ENCODE measurements around the gene ALDH6A1.
A peak's percentile ranks its signal among the peaks of the same experiment; 100 is the strongest.

Gene ALDH6A1

GRCh38 chr14:74083784-74084276 is 423 bp downstream of the ALDH6A1 start:
- Histone ChIP-seq H3K27me3 (replicated peaks; ENCODE audit: insufficient read depth, low read length) (no peaks in the 10 kb centered on the region), H3K9me3 (replicated peaks; ENCODE audit: insufficient read depth, low read length) (no peaks in the 10 kb centered on the region), H3K36me3 (replicated peaks; ENCODE audit: insufficient read depth, low read length) (no peaks in the 10 kb centered on the region), H3K9ac (ENCODE audit: low read length) (peak overlapping the region; percentile 87), H3K27ac (ENCODE audit: low read length) (peak overlapping the region; percentile 35; the same call in 1 of the 2 replicates), H3K4me2 (ENCODE audit: low read depth, low read length) (peak overlapping the region; percentile 86), H2AFZ (ENCODE audit: low read length) (peak overlapping the region; percentile 61; the same call in 1 of the 2 replicates), H3F3A (ENCODE audit: insufficient read depth, low read length) (no peaks in the 10 kb centered on the region; the same call in 1 of the 2 replicates), H3K4me1 (ENCODE audit: low read length) (peaks cover 11% of the 10 kb centered on the region), H4K20me1 (ENCODE audit: insufficient read depth, low read length) (no peaks in the 10 kb centered on the region), H3K79me2 (ENCODE audit: low read length) (peaks cover 42% of the 10 kb centered on the region), H3K4me3 (ENCODE audit: low read length) (peak overlapping the region; percentile 79), H3K9me2 (replicated peaks; ENCODE audit: insufficient read depth, low read length) (no peaks in the 10 kb centered on the region)
- DNase-seq = no peak
- TF ChIP-seq EZH2 (optimal IDR thresholded peaks at IDR 0.05; ENCODE audit: low read depth, low read length) (no peak), CTCF (IDR thresholded peaks at IDR 0.05; ENCODE audit: low read length) (no peak), EZH2phosphoT487 (IDR thresholded peaks at IDR 0.05; ENCODE audit: low read length) (no peak)

- Histone ChIP-seq H3K27me3 (replicated peaks; ENCODE audit: insufficient read depth, low read length) (no peaks in the 10 kb centered on the region), H3K4me3 (ENCODE audit: low read length) (peak overlapping the region; percentile 79), H3K4me2 (ENCODE audit: low read depth, low read length) (peak overlapping the region; percentile 86; the same call in 1 of the 2 replicates), H3K9me2 (replicated peaks; ENCODE audit: insufficient read depth, low read length) (no peaks in the 10 kb centered on the region), H3K79me2 (ENCODE audit: low read length) (peaks cover 36% of the 10 kb centered on the region), H3K4me1 (ENCODE audit: low read length) (peaks cover 11% of the 10 kb centered on the region), H2AFZ (ENCODE audit: low read length) (no peak overlapping the region), H3K27ac (ENCODE audit: low read length) (no peak overlapping the region), H3K36me3 (replicated peaks; ENCODE audit: insufficient read depth, low read length) (no peaks in the 10 kb centered on the region), H3K9ac (ENCODE audit: low read length) (peak overlapping the region; percentile 87; the same call in 1 of the 2 replicates), H3K9me3 (replicated peaks; ENCODE audit: insufficient read depth, low read length) (no peaks in the 10 kb centered on the region), H3F3A (ENCODE audit: insufficient read depth, low read length) (no peaks in the 10 kb centered on the region; the same call in 1 of the 2 replicates), H4K20me1 (ENCODE audit: insufficient read depth, low read length) (no peaks in the 10 kb centered on the region)
- DNase-seq = no peak
- TF ChIP-seq EZH2phosphoT487 (IDR thresholded peaks at IDR 0.05; ENCODE audit: low read length) (no peak), EZH2 (optimal IDR thresholded peaks at IDR 0.05; ENCODE audit: low read depth, low read length) (no peak)
Measured at GRCh38 chr14:74083161-74083560, 1.1 kb downstream of the ALDH6A1 start.

- H3K9ac ChIP-seq (ENCODE audit: low read length) = no peak overlapping the region
- H3K4me1 ChIP-seq (ENCODE audit: low read length) = peaks cover 9% of the 10 kb centered on the region
- no peaks in the 10 kb centered on the region for H3K27me3 ChIP-seq (replicated peaks; ENCODE audit: insufficient read depth, low read length)
- no peaks in the 10 kb centered on the region for H3K36me3 ChIP-seq (replicated peaks; ENCODE audit: insufficient read depth, low read length)
- no peaks in the 10 kb centered on the region; the same call in 1 of the 2 replicates for H3F3A ChIP-seq (ENCODE audit: insufficient read depth, low read length)
- no peak for TF ChIP-seq EZH2phosphoT487 (IDR thresholded peaks at IDR 0.05; ENCODE audit: low read length)
- no peak for TF ChIP-seq CTCF (IDR thresholded peaks at IDR 0.05; ENCODE audit: low read length)
- TF ChIP-seq EZH2 (optimal IDR thresholded peaks at IDR 0.05; ENCODE audit: low read depth, low read length) = no peak
- peaks cover 22% of the 10 kb centered on the region for H3K79me2 ChIP-seq (ENCODE audit: low read length)
- no peak overlapping the region for H2AFZ ChIP-seq (ENCODE audit: low read length)
- H3K9me2 ChIP-seq (replicated peaks; ENCODE audit: insufficient read depth, low read length) = no peaks in the 10 kb centered on the region
- H3K4me2 ChIP-seq (ENCODE audit: low read depth, low read length) = no peak overlapping the region
- DNase-seq = no peak
- no peaks in the 10 kb centered on the region for H3K9me3 ChIP-seq (replicated peaks; ENCODE audit: insufficient read depth, low read length)
- no peak overlapping the region for H3K4me3 ChIP-seq (ENCODE audit: low read length)
- no peak overlapping the region for H3K27ac ChIP-seq (ENCODE audit: low read length)
- no peaks in the 10 kb centered on the region for H4K20me1 ChIP-seq (ENCODE audit: insufficient read depth, low read length)
Measured at GRCh38 chr14:74081491-74081890, 2.8 kb downstream of the ALDH6A1 start.

- Histone ChIP-seq H3K9ac (ENCODE audit: low read length) (no peak overlapping the region), H3K79me2 (ENCODE audit: low read length) (peaks cover 17% of the 10 kb centered on the region), H3K27me3 (replicated peaks; ENCODE audit: insufficient read depth, low read length) (no peaks in the 10 kb centered on the region), H3K9me2 (replicated peaks; ENCODE audit: insufficient read depth, low read length) (no peaks in the 10 kb centered on the region), H3K4me1 (ENCODE audit: low read length) (peaks cover 6% of the 10 kb centered on the region; the same call in 1 of the 2 replicates), H3K27ac (ENCODE audit: low read length) (no peak overlapping the region), H3K36me3 (replicated peaks; ENCODE audit: insufficient read depth, low read length) (no peaks in the 10 kb centered on the region), H3K4me2 (ENCODE audit: low read depth, low read length) (no peak overlapping the region), H3F3A (ENCODE audit: insufficient read depth, low read length) (no peaks in the 10 kb centered on the region; the same call in 1 of the 2 replicates), H2AFZ (ENCODE audit: low read length) (no peak overlapping the region), H4K20me1 (ENCODE audit: insufficient read depth, low read length) (no peaks in the 10 kb centered on the region), H3K9me3 (replicated peaks; ENCODE audit: insufficient read depth, low read length) (no peaks in the 10 kb centered on the region), H3K4me3 (ENCODE audit: low read length) (no peak overlapping the region)
- DNase-seq = no peak
- TF ChIP-seq CTCF (IDR thresholded peaks at IDR 0.05; ENCODE audit: low read length) = no peak
- no peak for TF ChIP-seq EZH2 (optimal IDR thresholded peaks at IDR 0.05; ENCODE audit: low read depth, low read length)
- TF ChIP-seq EZH2phosphoT487 (IDR thresholded peaks at IDR 0.05; ENCODE audit: low read length) = no peak
Measured at GRCh38 chr14:74080820-74081460, 3.3 kb downstream of the ALDH6A1 start.

All from MM.1S (cell line).